Fibroblast of lung (primary cell): Measurements from ENCODE around the gene EFR3B. TPM values are rescaled to one million over a fixed set of nuclear protein-coding genes. Genes with fewer than 3 reads are reported as not detected.

Experiments
- DNase-seq, 2 donors: peaks; one replicate each; pipeline versions ENCODE4 v3.0.0 to v3.0.0-alpha.2; 2010; ENCODE audit warnings: low read depth in 2 of 2
- H2AFZ ChIP-seq: 2 replicates; pipeline ENCODE4 v1.5.1; 2012; ENCODE audit warnings: low read length, control low read depth, inconsistent platforms
- H3K27ac ChIP-seq: 2 replicates; pipeline ENCODE4 v1.5.1; 2011; ENCODE audit warnings: low read length, control low read depth; ENCODE audit not compliant: insufficient read depth
- H3K27me3 ChIP-seq: 2 replicates; pipeline ENCODE4 v1.5.1; 2011; ENCODE audit warnings: mild to moderate bottlenecking, low read length; ENCODE audit not compliant: control insufficient read depth, insufficient read depth
- H3K36me3 ChIP-seq: 2 replicates; pipeline ENCODE4 v1.5.1; 2011; ENCODE audit warnings: low read length; ENCODE audit not compliant: control insufficient read depth, insufficient read depth
- H3K4me1 ChIP-seq: 2 replicates; pipeline ENCODE4 v1.5.1; 2011; ENCODE audit warnings: low read length; ENCODE audit not compliant: control insufficient read depth, insufficient read depth; ENCODE audit errors: extremely low read depth
- H3K4me2 ChIP-seq: 2 replicates; pipeline ENCODE4 v1.5.1; 2011; ENCODE audit warnings: low read length, control low read depth; ENCODE audit not compliant: insufficient read depth; ENCODE audit errors: extremely low read depth
- H3K4me3 ChIP-seq, 4 experiments: fragments of 200-600 bp in 1 of 4; sonication (generic) in 1 of 4; replicated peaks in 1 of 4; 2 replicates each; pipeline ENCODE4 v1.5.1; 2011 to 2016; ENCODE audit warnings: low read length in 4 of 4, low read depth in 3 of 4, mild to moderate bottlenecking in 3 of 4, control low read depth in 2 of 4, inconsistent platforms in 1 of 4, mixed read lengths in 1 of 4; ENCODE audit not compliant: insufficient read depth in 1 of 4; ENCODE audit errors: control extremely low read depth in 1 of 4
- H3K79me2 ChIP-seq: 2 replicates; pipeline ENCODE4 v1.5.1; 2012; ENCODE audit warnings: mild to moderate bottlenecking, low read length, inconsistent platforms; ENCODE audit not compliant: control insufficient read depth, insufficient read depth
- H3K9ac ChIP-seq: 2 replicates; pipeline ENCODE4 v1.5.1; 2011; ENCODE audit warnings: mild to moderate bottlenecking, low read length, control low read depth; ENCODE audit not compliant: insufficient read depth
- H3K9me3 ChIP-seq: 2 replicates; pipeline ENCODE4 v1.5.1; 2012; ENCODE audit warnings: low read depth, low read length; ENCODE audit not compliant: control insufficient read depth, insufficient read depth
- H4K20me1 ChIP-seq: 2 replicates; pipeline ENCODE4 v1.5.1; 2011; ENCODE audit warnings: low read length; ENCODE audit not compliant: control insufficient read depth, insufficient read depth; ENCODE audit errors: extremely low read depth
- CTCF ChIP-seq, 2 donors: IDR thresholded peaks in 1 of 2; conservative IDR thresholded peaks in 1 of 2; 1 replicate in 1 of 2; 2 replicates in 1 of 2; pipeline ENCODE4 v1.5.1; 2011 to 2012; ENCODE audit warnings: low read length in 2 of 2, control low read depth in 1 of 2, inconsistent platforms in 1 of 2, low read depth in 1 of 2, mild to moderate bottlenecking in 1 of 2
- EZH2 ChIP-seq: IDR thresholded peaks from 2 replicates; pipeline ENCODE4 v1.5.1; 2012; ENCODE audit warnings: low read length, control low read depth, mild to moderate bottlenecking; ENCODE audit errors: missing control alignments
- polyA plus RNA-seq, 2 donors: library from polyadenylated mRNA; depleted of rRNA in 1 of 2; stranded (reverse) in 1 of 2; unstranded in 1 of 2; fragments of >200 nt; gene quantifications; 2 replicates each; pipeline ENCODE4 v1.2.1, GENCODE V29; 2011 to 2012; ENCODE audit warnings: missing spikeins in 1 of 2
- total RNA-seq: library from RNA; depleted of rRNA; stranded (reverse); fragments of >200 nt; gene quantifications from 2 replicates; pipeline ENCODE4 v1.2.1, GENCODE V29; 2014

Gene EFR3B
- total and polyA plus RNA-seq, 2 donors (not counting 1 experiment from before 2014, with no cell fraction given), result 0.03 to 0.50 TPM

GRCh38 chr2:25039126-25039525 lies 2.8 kb upstream of the EFR3B start:
- H2AFZ ChIP-seq, result no peak overlapping the region
- H3K27ac ChIP-seq, result no peak overlapping the region
- H3K27me3 ChIP-seq, result peaks cover 11% of the 10 kb centered on the region
- peaks cover 14% of the 10 kb centered on the region for H3K4me1 ChIP-seq
- TF ChIP-seq EZH2 (no peak), CTCF (conservative IDR thresholded peaks at IDR 0.05 in 1 of 2, IDR thresholded peaks at IDR 0.05 in 1 of 2; ENCODE audit: low read depth in 1 of 2, low read length in 2 of 2) (no peak)
- H4K20me1 ChIP-seq, result no peaks in the 10 kb centered on the region
- H3K9ac ChIP-seq, result no peak overlapping the region
- no peaks in the 10 kb centered on the region for H3K36me3 ChIP-seq
- H3K79me2 ChIP-seq, result no peaks in the 10 kb centered on the region
- H3K4me3 ChIP-seq, result no peak overlapping the region
- H3K4me2 ChIP-seq, result no peak overlapping the region
- DNase-seq, result no peak
- H3K9me3 ChIP-seq, result no peaks in the 10 kb centered on the region

- Histone ChIP-seq H3K9ac (no peak overlapping the region), H3K79me2 (no peaks in the 10 kb centered on the region), H3K4me2 (peak overlapping the region; percentile 94), H3K27me3 (peaks cover 11% of the 10 kb centered on the region), H4K20me1 (no peaks in the 10 kb centered on the region), H3K4me3 (peak overlapping the region in 3 of 4 experiments; percentile 21 to 46 (median 36)), H3K4me1 (peaks cover 14% of the 10 kb centered on the region), H2AFZ (no peak overlapping the region), H3K9me3 (no peaks in the 10 kb centered on the region), H3K27ac (no peak overlapping the region), H3K36me3 (no peaks in the 10 kb centered on the region)
- peak; percentile 28 to 46 for DNase-seq
- TF ChIP-seq EZH2 (no peak), CTCF (conservative IDR thresholded peaks at IDR 0.05 in 1 of 2, IDR thresholded peaks at IDR 0.05 in 1 of 2; ENCODE audit: low read depth in 1 of 2, low read length in 2 of 2) (peak; percentile 22 to 35)
Measured at GRCh38 chr2:25041307-25041927, 459 bp upstream of the EFR3B start.

DNA sequence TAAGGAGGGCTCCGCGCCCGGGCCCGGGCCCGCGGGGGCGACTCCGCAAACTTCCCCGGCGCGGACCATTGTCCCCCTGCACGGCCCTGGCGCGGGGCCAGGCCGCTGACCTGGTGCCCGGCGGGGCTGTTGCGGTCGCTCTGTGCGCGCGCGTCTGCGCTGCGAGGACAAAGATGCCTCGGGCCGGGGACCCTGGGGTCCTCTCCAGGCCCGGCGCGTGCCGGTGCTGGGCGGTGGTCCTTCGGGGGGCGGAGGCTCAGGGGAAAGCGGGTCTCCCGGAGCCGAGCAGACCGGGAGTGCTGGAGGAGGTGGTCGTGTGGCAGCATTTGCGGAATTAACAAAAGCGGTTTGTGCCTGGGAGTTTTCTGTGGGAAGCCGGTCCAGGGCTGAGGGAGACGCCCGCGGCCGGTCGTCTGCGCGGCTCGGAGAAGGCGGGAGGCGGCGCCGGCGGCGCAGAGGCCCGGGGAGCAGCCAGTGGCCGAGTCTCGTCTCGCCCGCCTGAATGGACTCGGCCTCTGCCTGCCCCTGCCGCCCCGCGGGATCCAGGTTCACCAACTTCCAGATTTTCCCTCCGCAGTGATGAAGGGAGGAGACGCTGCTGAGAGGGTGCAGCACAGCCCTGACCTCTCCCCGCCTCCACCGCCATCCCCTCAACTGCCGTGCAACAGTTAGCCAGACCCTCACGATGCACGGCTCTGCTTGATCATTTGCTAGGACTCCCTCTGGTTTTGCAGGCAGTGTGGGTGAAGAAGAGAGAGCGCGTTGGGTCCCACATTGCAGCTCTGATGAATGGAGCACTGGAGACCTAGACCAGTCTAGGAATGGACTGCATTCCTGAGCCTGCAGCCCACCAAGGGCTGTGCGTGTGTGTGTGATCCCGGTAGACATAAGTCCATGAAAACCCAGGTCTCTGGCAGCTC lies 705 bp downstream of the EFR3B start:
- Histone ChIP-seq H4K20me1 (no peaks in the 10 kb centered on the region), H3K4me3 (peak overlapping the region; percentile 51 to 70 (median 58)), H3K4me2 (peak overlapping the region; percentile 99), H3K27me3 (peaks cover 11% of the 10 kb centered on the region), H3K27ac (no peak overlapping the region), H3K4me1 (peaks cover 14% of the 10 kb centered on the region), H3K9me3 (no peaks in the 10 kb centered on the region), H3K79me2 (no peaks in the 10 kb centered on the region), H3K36me3 (no peaks in the 10 kb centered on the region), H3K9ac (peak overlapping the region; percentile 26), H2AFZ (peak overlapping the region; percentile 90)
- TF ChIP-seq CTCF (conservative IDR thresholded peaks at IDR 0.05 in 1 of 2, IDR thresholded peaks at IDR 0.05 in 1 of 2; ENCODE audit: low read depth in 1 of 2, low read length in 2 of 2) (no peak), EZH2 (no peak)
- peak; percentile 12 to 35 for DNase-seq
